IMR-90 (cell line): ENCODE data around the gene EEF1B2. TPM values are rescaled to one million over a fixed set of nuclear protein-coding genes. Genes with fewer than 3 reads are reported as not detected.

Experiments used
- ATAC-seq: fragments of 200-7000 bp; cut with Tn5 transposase; 2 replicates; pipeline ENCODE4 v1.9.1; 2020; ENCODE audit warnings: low read depth, mild to moderate bottlenecking, moderate library complexity
- Bru-seq: library from RNA; stranded (reverse); fragments of 400-500 nt; gene quantifications from one replicate; lab custom pipeline; 2021; lab: Mats Ljungman, UMichigan
- BruChase-seq, 2 experiments: library from RNA; stranded (reverse); fragments of 400-500 nt; gene quantifications; one replicate each; lab custom pipeline; 2021; lab: Mats Ljungman, UMichigan
- BruUV-seq: library from RNA; stranded (reverse); fragments of 400-500 nt; replicated peaks from 2 replicates; lab custom pipeline; 2021; lab: Mats Ljungman, UMichigan
- CTCF ChIA-PET: fragments of 300-600 bp; formaldehyde crosslinking; extraction: SDS; loops from one replicate; lab custom pipeline; 2021; ENCODE audit warnings: antibody characterized with exemption; lab: Yijun Ruan, JAX
- POLR2A ChIA-PET: fragments of 300-600 bp; sonication (Branson Sonifier 250); formaldehyde crosslinking; loops from one replicate; lab custom pipeline; 2022; ENCODE audit warnings: antibody characterized with exemption; ENCODE audit not compliant: unreplicated experiment; lab: Charles Lee
- DNase-seq: peaks from one replicate; pipeline ENCODE4 v3.0.0; 2013
- H2AFZ ChIP-seq: replicated peaks from 2 replicates; pipeline ENCODE3; 2013; ENCODE audit warnings: low read length, mild to moderate bottlenecking; ENCODE audit not compliant: poor library complexity
- H2AK5ac ChIP-seq: 2 replicates; pipeline ENCODE4 v1.6.1; 2013; ENCODE audit warnings: low read depth, low read length, inconsistent platforms
- H2AK9ac ChIP-seq: replicated peaks from 2 replicates; pipeline ENCODE3; 2013; ENCODE audit warnings: mild to moderate bottlenecking, low read depth, low read length, moderate library complexity; ENCODE audit not compliant: poor library complexity
- H2BK120ac ChIP-seq: 2 replicates; pipeline ENCODE4 v1.6.1; 2013; ENCODE audit warnings: low read depth, low read length, inconsistent platforms
- H2BK15ac ChIP-seq: 3 replicates; pipeline ENCODE4 v1.6.1; 2013; ENCODE audit warnings: low read depth, low read length, inconsistent platforms
- H2BK20ac ChIP-seq: 2 replicates; pipeline ENCODE4 v1.6.1; 2013; ENCODE audit warnings: low read depth, mild to moderate bottlenecking, inconsistent platforms, low read length, moderate library complexity
- H2BK5ac ChIP-seq: 2 replicates; pipeline ENCODE4 v1.6.1; 2013; ENCODE audit warnings: mild to moderate bottlenecking, low read depth, low read length, inconsistent platforms; ENCODE audit not compliant: poor library complexity, severe bottlenecking
- H3K14ac ChIP-seq: replicated peaks from 2 replicates; pipeline ENCODE4 v1.6.1; 2013; ENCODE audit warnings: low read depth, low read length, inconsistent platforms
- H3K18ac ChIP-seq: 2 replicates; pipeline ENCODE4 v1.6.1; 2013; ENCODE audit warnings: low read depth, low read length, control low read depth
- H3K23ac ChIP-seq: 2 replicates; pipeline ENCODE4 v1.6.1; 2013; ENCODE audit warnings: low read depth, low read length, inconsistent platforms
- H3K27ac ChIP-seq: 2 replicates; pipeline ENCODE4 v1.5.1; 2013; ENCODE audit warnings: mild to moderate bottlenecking, control low read depth, low read length; ENCODE audit not compliant: insufficient read depth
- H3K27me3 ChIP-seq: 2 replicates; pipeline ENCODE4 v1.6.1; 2013; ENCODE audit warnings: low read length; ENCODE audit not compliant: control insufficient read depth, insufficient read depth
- H3K36me3 ChIP-seq: 2 replicates; pipeline ENCODE4 v1.6.1; 2013; ENCODE audit warnings: low read length, mixed read lengths; ENCODE audit not compliant: control insufficient read depth, insufficient read depth
- H3K4ac ChIP-seq: 2 replicates; pipeline ENCODE4 v1.6.1; 2013; ENCODE audit warnings: low read depth, low read length, inconsistent platforms
- H3K4me1 ChIP-seq: 2 replicates; pipeline ENCODE4 v1.6.1; 2013; ENCODE audit warnings: low read length, mixed read lengths; ENCODE audit not compliant: control insufficient read depth, insufficient read depth
- H3K4me2 ChIP-seq: 2 replicates; pipeline ENCODE4 v1.6.1; 2013; ENCODE audit warnings: low read depth, mild to moderate bottlenecking, control low read depth, low read length, moderate library complexity
- H3K4me3 ChIP-seq: 2 replicates; pipeline ENCODE4 v1.5.1; 2013; ENCODE audit warnings: low read depth, mild to moderate bottlenecking, control low read depth, low read length, moderate library complexity; ENCODE audit not compliant: insufficient read depth
- H3K56ac ChIP-seq: 2 replicates; pipeline ENCODE4 v1.6.1; 2013; ENCODE audit warnings: low read length, inconsistent platforms; ENCODE audit not compliant: insufficient read depth; ENCODE audit errors: extremely low read depth
- H3K79me1 ChIP-seq, 2 experiments: 2 replicates each; pipeline ENCODE4 v1.6.1; 2013; ENCODE audit warnings: low read length in 2 of 2, inconsistent platforms in 1 of 2, low read depth in 1 of 2
- H3K9ac ChIP-seq: 2 replicates; pipeline ENCODE4 v1.6.1; 2013; ENCODE audit warnings: low read depth, low read length, control low read depth
- H3K9me1 ChIP-seq: 2 replicates; pipeline ENCODE4 v1.6.1; 2013; ENCODE audit warnings: low read length, inconsistent platforms; ENCODE audit not compliant: insufficient read depth
- H3K9me3 ChIP-seq: 2 replicates; pipeline ENCODE4 v1.6.1; 2013; ENCODE audit warnings: low read length; ENCODE audit not compliant: control insufficient read depth, insufficient read depth
- H4K20me1 ChIP-seq: 2 replicates; pipeline ENCODE4 v1.6.1; 2013; ENCODE audit warnings: low read length, inconsistent platforms; ENCODE audit not compliant: insufficient read depth
- H4K5ac ChIP-seq: 2 replicates; pipeline ENCODE4 v1.6.1; 2013; ENCODE audit warnings: mild to moderate bottlenecking, low read depth, low read length, control low read depth
- H4K8ac ChIP-seq, 2 experiments: 2 replicates each; pipeline ENCODE4 v1.6.1; 2013; ENCODE audit warnings: low read depth in 2 of 2, low read length in 2 of 2, control low read depth in 1 of 2, inconsistent platforms in 1 of 2
- H4K91ac ChIP-seq: 2 replicates; pipeline ENCODE4 v1.6.1; 2013; ENCODE audit warnings: low read depth, low read length, inconsistent platforms; ENCODE audit not compliant: insufficient read depth
- BHLHE40 ChIP-seq: fragments of 150-350 bp; IDR thresholded peaks from 2 replicates; pipeline ENCODE4 v1.6.1; 2016; ENCODE audit warnings: mild to moderate bottlenecking, low read depth, low read length
- CEBPB ChIP-seq: IDR thresholded peaks from 2 replicates; pipeline ENCODE4 v1.6.1; 2012; ENCODE audit warnings: low read depth, low read length, improper control_type of control experiment
- CHD1 ChIP-seq: IDR thresholded peaks from 2 replicates; pipeline ENCODE4 v1.6.1; 2012; ENCODE audit warnings: low read depth, low read length, improper control_type of control experiment
- FOS ChIP-seq: fragments of 150-350 bp; IDR thresholded peaks from 2 replicates; pipeline ENCODE4 v1.6.1; 2016; ENCODE audit warnings: low read depth, low read length
- MAFK ChIP-seq: IDR thresholded peaks from 2 replicates; pipeline ENCODE4 v1.6.1; 2012; ENCODE audit warnings: low read depth, low read length, improper control_type of control experiment
- MAZ ChIP-seq: IDR thresholded peaks from 2 replicates; pipeline ENCODE4 v1.6.1; 2012; ENCODE audit warnings: low read depth, mild to moderate bottlenecking, low read length, improper control_type of control experiment, moderate library complexity, borderline replicate concordance
- MXI1 ChIP-seq: IDR thresholded peaks from 2 replicates; pipeline ENCODE4 v1.6.1; 2012; ENCODE audit warnings: low read depth, mild to moderate bottlenecking, low read length, moderate library complexity, borderline replicate concordance
- NFE2L2 ChIP-seq: fragments of 150-350 bp; IDR thresholded peaks from 2 replicates; pipeline ENCODE4 v1.6.1; 2016; ENCODE audit warnings: low read depth, mild to moderate bottlenecking, low read length
- POLR2A ChIP-seq: IDR thresholded peaks from 2 replicates; pipeline ENCODE4 v1.6.1; 2012; ENCODE audit warnings: mild to moderate bottlenecking, low read depth, low read length
- RAD21 ChIP-seq: IDR thresholded peaks from 2 replicates; pipeline ENCODE4 v1.6.1; 2012; ENCODE audit warnings: low read length, improper control_type of control experiment
- RCOR1 ChIP-seq: IDR thresholded peaks from 2 replicates; pipeline ENCODE4 v1.6.1; 2012; ENCODE audit warnings: mild to moderate bottlenecking, low read length, improper control_type of control experiment; ENCODE audit not compliant: insufficient replicate concordance
- RFX5 ChIP-seq: IDR thresholded peaks from 2 replicates; pipeline ENCODE4 v1.8.0; 2012; ENCODE audit warnings: low read depth, mild to moderate bottlenecking, low read length, moderate library complexity
- SMC3 ChIP-seq: fragments of 150-350 bp; IDR thresholded peaks from 2 replicates; pipeline ENCODE4 v1.6.1; 2016; ENCODE audit warnings: low read depth, mild to moderate bottlenecking, antibody characterized with exemption, low read length, moderate library complexity
- WGBS, 2 experiments: methylation state at CpG; one replicate each; pipeline versions ENCODE4 v1.1.5 to v1.1.7; 2013; ENCODE audit warnings: missing lambda C conversion rate in 2 of 2; ENCODE audit not compliant: insufficient read length in 1 of 2; ENCODE audit errors: extremely low coverage in 2 of 2; 5-methylcytosine and 5-hydroxymethylcytosine counted together
- dilution Hi-C: fragments of 300-500 bp; cut with HindIII; formaldehyde crosslinking; loops from one replicate; pipeline ENCODE4 v1.14.3; 2018; ENCODE audit warnings: low sequenced_read_pairs; ENCODE audit not compliant: unreplicated experiment
- in situ Hi-C: fragments of 300-500 bp; cut with MboI; formaldehyde crosslinking; loops from 3 replicates; pipeline ENCODE4 v1.14.3; 2019; ENCODE audit warnings: low sequenced_read_pairs, inconsistent platforms, mixed read lengths
- intact Hi-C: fragments of 100-400 bp; cut with micrococcal nuclease; formaldehyde crosslinking; loops from 2 replicates; pipeline ENCODE4 v1.10.0; 2022
- long read RNA-seq: library from polyadenylated mRNA; unstranded; transcript quantifications from one replicate; pipeline ENCODE4 v2.0.0, GENCODE V29; 2021; ENCODE audit not compliant: unreplicated experiment
- polyA plus RNA-seq, 3 experiments: library from polyadenylated mRNA; depleted of rRNA; stranded (reverse); fragments of >200 nt; gene quantifications; 2 replicates each; pipeline ENCODE4 v1.2.3, GENCODE V29; 2012; ENCODE audit warnings: low replicate concordance in 1 of 3
- total RNA-seq: library from RNA; depleted of rRNA; stranded (reverse); fragments of >200 nt; gene quantifications from 2 replicates; pipeline ENCODE4 v1.2.3, GENCODE V29; 2012; rRNA removed
- TF ChIP-seq, protein P1 (sequence below): fragments of 150-350 bp; IDR thresholded peaks from 2 replicates; pipeline ENCODE4 v1.6.1; 2016; ENCODE audit warnings: low read depth, mild to moderate bottlenecking, low read length, moderate library complexity, borderline replicate concordance

Gene EEF1B2
- 574 and 672 TPM in 2 replicates for total RNA-seq
- 751 and 815 TPM in 2 replicates for polyA plus RNA-seq (2012; rRNA removed)
- polyA plus RNA-seq (2012; cell fraction: cytosol; rRNA removed): 650 and 801 TPM in 2 replicates
- 184 and 306 TPM in 2 replicates for polyA plus RNA-seq (2012; cell fraction: nucleus; rRNA removed; ENCODE audit: low replicate concordance)
- Bru-seq, nascent RNA: percentile 99 among the genes with signal in this experiment
- percentile 99 among the genes with signal in this experiment for BruChase-seq, experiment 1, labeled RNA remaining after a 6-hour chase
- percentile 97 among the genes with signal in this experiment for BruChase-seq, experiment 2, labeled RNA remaining after a 2-hour chase
- long read RNA-seq, transcript EEF1B2-203 (6 exons, 1,098 nt): major isoform, 278 of 327 reads
- long read RNA-seq, transcript EEF1B2-201 (7 exons, 844 nt): minor isoform, 17 of 327 reads
- long read RNA-seq, partial matches to known transcripts: 26 of 327 reads
- long read RNA-seq, other reads (novel, unspliced or antisense): 6 of 327 reads

- Histone ChIP-seq H4K91ac (peak within 1 kb of the TSS; percentile 98), H2AFZ (peak within 1 kb of the TSS; percentile 93), H4K5ac (peak within 1 kb of the TSS; percentile 85), H2BK20ac (no peak within 1 kb of the TSS), H3K9ac (peak within 1 kb of the TSS; percentile 89), H3K4me1 (peaks cover 2% of the 10 kb centered on the region), H2AK5ac (peak within 1 kb of the TSS; percentile 62), H2AK9ac (peak within 1 kb of the TSS; percentile 98), H3K14ac (peak within 1 kb of the TSS; percentile 99), H3K56ac (peak within 1 kb of the TSS; percentile 97), H3K9me1 (no peaks in the 10 kb centered on the region), H3K27me3 (no peaks in the 10 kb centered on the region), H3K4me3 (peak within 1 kb of the TSS; percentile 75), H4K8ac (peak within 1 kb of the TSS; percentile 95 to 98), H3K9me3 (no peaks in the 10 kb centered on the region), H3K79me1 (peaks cover 18 to 46% of the 10 kb centered on the region in 2 experiments), H2BK120ac (peak within 1 kb of the TSS; percentile 94), H3K4me2 (peak within 1 kb of the TSS; percentile 80), H2BK5ac (peak within 1 kb of the TSS; percentile 82), H4K20me1 (peaks cover 11% of the 10 kb centered on the region), H3K23ac (peak within 1 kb of the TSS; percentile 99), H3K36me3 (peaks cover 17% of the 10 kb centered on the region), H2BK15ac (peak within 1 kb of the TSS; percentile 92; the same call in 1 of the 3 replicates), H3K4ac (peak within 1 kb of the TSS; percentile 97), H3K27ac (peak within 1 kb of the TSS; percentile 85), H3K18ac (peak within 1 kb of the TSS; percentile 81)
- 0% methylated on average over 14 of the region's 64 CpGs; no CpG with 5 or more reads in 1 of the 2 experiments for WGBS, 2 experiments
- ChIA-PET POLR2A (interaction anchor here (0.6 kb wide), 2 partner anchors 74 to 132 kb away, joined by 3 to 6 read pairs; no protein-coding TSS in a partner anchor), CTCF (interaction anchor here (0.6 kb wide), 2 partner anchors 11 to 305 kb away, joined by 3 read pairs; no protein-coding TSS in a partner anchor)
- no TSS peak for BruUV-seq
- DNase-seq (peak; percentile 99), ATAC-seq (peak; percentile 91)
- dilution Hi-C loops: no loop called here
- in situ Hi-C loops: loop anchor here (10.0 kb wide), 1 partner anchor 105 kb away; no protein-coding TSS in a partner anchor
- intact Hi-C loops: loop anchor here (1.0 kb wide), 1 partner anchor 73 kb away; the partner anchor contains the start of gene INO80D
- TF ChIP-seq MAFK: no peak
- no peak for TF ChIP-seq FOS
- TF ChIP-seq CHD1: no peak
- no peak for TF ChIP-seq NFE2L2
- no peak for TF ChIP-seq SMC3
- peak; percentile 26; the same call in 1 of the 2 replicates for TF ChIP-seq BHLHE40
- peak; percentile 87 for TF ChIP-seq POLR2A
- TF ChIP-seq RCOR1: no peak
- TF ChIP-seq CEBPB: no peak
- peak; percentile 92 for TF ChIP-seq MXI1
- TF ChIP-seq RFX5: no peak
- TF ChIP-seq MAZ: peak; percentile 94
- no peak for TF ChIP-seq RAD21
- TF ChIP-seq, protein P1, sequence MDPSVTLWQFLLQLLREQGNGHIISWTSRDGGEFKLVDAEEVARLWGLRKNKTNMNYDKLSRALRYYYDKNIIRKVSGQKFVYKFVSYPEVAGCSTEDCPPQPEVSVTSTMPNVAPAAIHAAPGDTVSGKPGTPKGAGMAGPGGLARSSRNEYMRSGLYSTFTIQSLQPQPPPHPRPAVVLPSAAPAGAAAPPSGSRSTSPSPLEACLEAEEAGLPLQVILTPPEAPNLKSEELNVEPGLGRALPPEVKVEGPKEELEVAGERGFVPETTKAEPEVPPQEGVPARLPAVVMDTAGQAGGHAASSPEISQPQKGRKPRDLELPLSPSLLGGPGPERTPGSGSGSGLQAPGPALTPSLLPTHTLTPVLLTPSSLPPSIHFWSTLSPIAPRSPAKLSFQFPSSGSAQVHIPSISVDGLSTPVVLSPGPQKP: 0 out of 2 replicates have a peak, but pooled peaks have one; percentile 64
Measured at GRCh38 chr2:206159346-206160124, at the start of gene EEF1B2, which contains the start of gene NDUFS1. Gene EEF1B2 (plus strand): TSS chr2:206159895. CDS start chr2:206159980, 85 bp downstream. Gene NDUFS1 (minus strand): TSS chr2:206159444. CDS start chr2:206153678, 5,766 bp downstream.
